HUES6 (cell line): ENCODE data around the gene CETP.

Experiments
- H3K27ac ChIP-seq: 2 replicates; pipeline ENCODE4 v1.7.0; 2013; ENCODE audit warnings: low read depth, mild to moderate bottlenecking, low read length, inconsistent platforms
- H3K27me3 ChIP-seq: 2 replicates; pipeline ENCODE4 v1.6.1; 2013; ENCODE audit warnings: low read length; ENCODE audit not compliant: control insufficient read depth, insufficient read depth
- H3K36me3 ChIP-seq: 2 replicates; pipeline ENCODE4 v1.6.1; 2013; ENCODE audit warnings: low read length; ENCODE audit not compliant: control insufficient read depth, insufficient read depth
- H3K4me1 ChIP-seq: 2 replicates; pipeline ENCODE4 v1.6.1; 2013; ENCODE audit warnings: low read length; ENCODE audit not compliant: control insufficient read depth, insufficient read depth
- H3K4me3 ChIP-seq: 2 replicates; pipeline ENCODE4 v1.5.1; 2013; ENCODE audit warnings: low read depth, low read length
- H3K9ac ChIP-seq: one replicate; pipeline ENCODE4 v1.6.1; 2013; ENCODE audit warnings: mild to moderate bottlenecking, low read length
- H3K9me3 ChIP-seq: 2 replicates; pipeline ENCODE4 v1.6.1; 2013; ENCODE audit warnings: low read depth, low read length; ENCODE audit not compliant: control insufficient read depth, insufficient read depth

The CETP gene

GRCh38 chr16:57017251-57017650 is 55.5 kb downstream of the CETP start:
- no peaks in the 10 kb centered on the region for H3K9me3 ChIP-seq
- H3K27ac ChIP-seq = no peak overlapping the region
- H3K4me3 ChIP-seq = no peak overlapping the region
- H3K36me3 ChIP-seq = no peaks in the 10 kb centered on the region
- no peak overlapping the region for H3K9ac ChIP-seq
- no peaks in the 10 kb centered on the region for H3K27me3 ChIP-seq
- no peaks in the 10 kb centered on the region for H3K4me1 ChIP-seq

GRCh38 chr16:57019746-57020145 is 58.0 kb downstream of the CETP start:
- Histone ChIP-seq H3K9ac (no peak overlapping the region), H3K4me1 (no peaks in the 10 kb centered on the region), H3K4me3 (no peak overlapping the region), H3K27me3 (no peaks in the 10 kb centered on the region), H3K36me3 (no peaks in the 10 kb centered on the region), H3K9me3 (no peaks in the 10 kb centered on the region), H3K27ac (no peak overlapping the region)

- no peak overlapping the region for H3K27ac ChIP-seq
- H3K36me3 ChIP-seq = no peaks in the 10 kb centered on the region
- H3K9me3 ChIP-seq = no peaks in the 10 kb centered on the region
- no peak overlapping the region for H3K4me3 ChIP-seq
- no peaks in the 10 kb centered on the region for H3K27me3 ChIP-seq
- no peaks in the 10 kb centered on the region for H3K4me1 ChIP-seq
- no peak overlapping the region for H3K9ac ChIP-seq
Observed at GRCh38 chr16:57020651-57021050, 58.9 kb downstream of the CETP start.

GRCh38 chr16:57021757-57022156 is 60.0 kb downstream of the CETP start:
- H3K36me3 ChIP-seq = no peaks in the 10 kb centered on the region

GRCh38 chr16:57022445-57022844 is 60.7 kb downstream of the CETP start:
- no peaks in the 10 kb centered on the region for H3K36me3 ChIP-seq
- no peaks in the 10 kb centered on the region for H3K9me3 ChIP-seq
- H3K4me3 ChIP-seq = no peak overlapping the region
- no peaks in the 10 kb centered on the region for H3K4me1 ChIP-seq
- no peaks in the 10 kb centered on the region for H3K27me3 ChIP-seq
- H3K9ac ChIP-seq = no peak overlapping the region
- H3K27ac ChIP-seq = no peak overlapping the region

More at GRCh38 chr16:57021757-57022156, 60.0 kb downstream of the CETP start:
- Histone ChIP-seq H3K9ac (no peak overlapping the region), H3K4me1 (no peaks in the 10 kb centered on the region), H3K9me3 (no peaks in the 10 kb centered on the region), H3K27me3 (no peaks in the 10 kb centered on the region), H3K4me3 (no peak overlapping the region), H3K27ac (no peak overlapping the region)

DNA sequence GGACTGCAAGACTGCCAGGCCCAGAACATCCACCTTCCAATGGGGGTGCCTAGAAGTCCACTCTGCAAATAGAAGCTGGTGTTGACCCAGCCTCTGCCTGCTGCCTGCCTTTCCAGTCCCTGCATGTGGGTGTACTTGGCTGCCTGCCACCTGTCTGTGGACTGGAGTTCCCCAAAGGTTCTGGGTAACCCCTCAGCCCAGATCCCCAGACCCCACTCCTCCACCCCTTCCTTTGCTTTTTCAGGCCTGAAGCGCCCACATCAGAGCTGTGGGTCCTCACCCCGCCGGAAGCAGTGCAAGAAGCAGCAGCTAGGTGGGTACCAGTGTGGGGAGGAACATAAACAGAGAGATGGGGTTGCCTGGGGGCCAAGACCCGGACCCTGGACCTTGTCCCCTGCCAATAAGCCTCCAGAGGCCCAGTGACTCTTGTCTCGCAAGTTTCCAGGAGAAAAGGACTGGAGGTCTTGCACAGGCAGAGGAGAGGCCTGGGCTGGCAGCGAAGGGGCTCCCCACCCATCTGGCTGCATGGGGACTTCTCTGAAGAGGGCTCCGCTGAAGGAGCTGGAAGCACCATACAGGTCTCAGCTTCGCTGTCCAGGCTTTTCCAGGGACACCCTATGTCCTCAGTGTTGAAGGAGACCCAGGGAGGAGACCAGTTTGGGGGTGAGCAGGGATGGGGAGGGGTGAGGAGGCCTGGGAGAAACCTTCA is 61.9 kb downstream of the CETP start:
- no peak overlapping the region for H3K27ac ChIP-seq
- no peak overlapping the region for H3K9ac ChIP-seq
- H3K36me3 ChIP-seq = no peaks in the 10 kb centered on the region
- no peaks in the 10 kb centered on the region for H3K9me3 ChIP-seq
- no peak overlapping the region for H3K4me3 ChIP-seq
- no peaks in the 10 kb centered on the region for H3K27me3 ChIP-seq
- peaks cover 8% of the 10 kb centered on the region for H3K4me1 ChIP-seq

DNA sequence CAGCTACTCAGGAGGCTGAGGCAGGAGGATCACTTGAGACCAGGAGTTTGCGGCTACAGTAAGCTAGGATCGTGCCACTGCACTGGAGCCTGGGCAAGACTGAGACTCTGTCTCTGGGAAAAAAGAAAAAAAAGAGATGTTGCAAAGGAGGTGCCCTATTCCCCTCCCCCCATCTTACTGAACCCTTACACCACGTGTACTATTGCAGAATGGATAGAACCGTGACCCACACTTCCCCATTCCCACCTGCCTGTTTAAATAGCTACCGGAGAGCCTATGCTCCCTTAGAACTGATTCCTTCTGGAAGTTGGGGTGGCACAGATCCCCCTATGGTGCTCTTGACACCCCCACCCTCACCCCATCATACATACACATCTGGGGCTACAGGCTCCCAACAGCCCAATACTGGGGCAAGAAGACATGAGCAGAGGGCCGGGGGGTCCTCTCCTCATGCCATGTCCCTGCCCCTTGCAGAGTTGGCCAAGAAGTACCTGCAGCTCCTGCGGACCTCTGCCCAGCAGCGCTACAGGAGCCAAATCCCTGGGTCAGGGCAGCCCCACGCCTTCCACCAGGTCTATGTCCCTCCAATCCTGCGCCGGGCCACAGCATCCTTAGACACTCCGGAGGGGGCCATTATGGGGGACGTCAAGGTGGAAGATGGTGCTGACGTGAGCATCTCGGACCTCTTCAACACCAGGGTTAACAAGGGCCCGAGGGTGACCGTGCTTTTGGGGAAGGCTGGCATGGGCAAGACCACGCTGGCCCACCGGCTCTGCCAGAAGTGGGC is 63.3 kb downstream of the CETP start:
- Histone ChIP-seq H3K9me3 (no peaks in the 10 kb centered on the region), H3K27ac (no peak overlapping the region), H3K4me1 (peaks cover 8% of the 10 kb centered on the region), H3K36me3 (no peaks in the 10 kb centered on the region), H3K9ac (no peak overlapping the region), H3K4me3 (no peak overlapping the region), H3K27me3 (no peaks in the 10 kb centered on the region)

GRCh38 chr16:57025941-57026777 is 64.4 kb downstream of the CETP start:
- H3K27ac ChIP-seq = no peak overlapping the region
- H3K27me3 ChIP-seq = no peaks in the 10 kb centered on the region
- peaks cover 8% of the 10 kb centered on the region for H3K4me1 ChIP-seq
- H3K4me3 ChIP-seq = no peak overlapping the region
- H3K36me3 ChIP-seq = no peaks in the 10 kb centered on the region
- no peaks in the 10 kb centered on the region for H3K9me3 ChIP-seq
- no peak overlapping the region for H3K9ac ChIP-seq

DNA sequence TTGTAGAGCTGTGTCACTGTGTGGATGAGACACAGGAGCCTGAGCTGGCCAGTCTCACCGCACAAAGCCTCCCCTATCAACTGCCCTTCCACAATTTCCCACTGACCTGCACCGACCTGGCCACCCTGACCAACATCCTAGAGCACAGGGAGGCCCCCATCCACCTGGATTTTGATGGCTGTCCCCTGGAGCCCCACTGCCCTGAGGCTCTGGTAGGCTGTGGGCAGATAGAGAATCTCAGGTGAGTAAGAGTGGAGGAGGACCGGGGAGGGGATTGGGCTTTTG is 65.0 kb downstream of the CETP start:
- Histone ChIP-seq H3K27me3 (no peaks in the 10 kb centered on the region), H3K9me3 (no peaks in the 10 kb centered on the region), H3K36me3 (no peaks in the 10 kb centered on the region), H3K4me1 (peaks cover 8% of the 10 kb centered on the region), H3K4me3 (no peak overlapping the region), H3K27ac (no peak overlapping the region), H3K9ac (no peak overlapping the region)

GRCh38 chr16:57027067-57027466 is 65.3 kb downstream of the CETP start:
- no peaks in the 10 kb centered on the region for H3K27me3 ChIP-seq
- no peak overlapping the region for H3K4me3 ChIP-seq
- H3K27ac ChIP-seq = no peak overlapping the region
- H3K36me3 ChIP-seq = no peaks in the 10 kb centered on the region
- peaks cover 8% of the 10 kb centered on the region for H3K4me1 ChIP-seq
- no peak overlapping the region for H3K9ac ChIP-seq
- no peaks in the 10 kb centered on the region for H3K9me3 ChIP-seq

GRCh38 chr16:57028086-57028485 is 66.3 kb downstream of the CETP start:
- Histone ChIP-seq H3K9me3 (no peaks in the 10 kb centered on the region), H3K36me3 (no peaks in the 10 kb centered on the region), H3K9ac (no peak overlapping the region), H3K4me3 (no peak overlapping the region), H3K4me1 (peaks cover 8% of the 10 kb centered on the region), H3K27me3 (no peaks in the 10 kb centered on the region), H3K27ac (no peak overlapping the region)
